ENCODE data around the gene LRRC57.

GRCh38 chr15:42502477-42502876 lies 46.1 kb downstream of the LRRC57 start:
- TF ChIP-seq POLR2AphosphoS5 (IDR thresholded peaks at IDR 0.05; ENCODE audit: low read depth, low read length) (no peak), POLR2A (IDR thresholded peaks at IDR 0.05; ENCODE audit: low read depth, low read length) (no peak)

All from GM12892 (cell line).